HG03175 (cell line): Measurements from ENCODE around the gene PYROXD2.

Experiments
- ATAC-seq: cut with Tn5 transposase; IDR thresholded peaks from one replicate; pipeline ENCODE4 v1.9.1; 2021; ENCODE audit warnings: mild to moderate bottlenecking, moderate library complexity; ENCODE audit not compliant: unreplicated experiment

PYROXD2 gene

DNA sequence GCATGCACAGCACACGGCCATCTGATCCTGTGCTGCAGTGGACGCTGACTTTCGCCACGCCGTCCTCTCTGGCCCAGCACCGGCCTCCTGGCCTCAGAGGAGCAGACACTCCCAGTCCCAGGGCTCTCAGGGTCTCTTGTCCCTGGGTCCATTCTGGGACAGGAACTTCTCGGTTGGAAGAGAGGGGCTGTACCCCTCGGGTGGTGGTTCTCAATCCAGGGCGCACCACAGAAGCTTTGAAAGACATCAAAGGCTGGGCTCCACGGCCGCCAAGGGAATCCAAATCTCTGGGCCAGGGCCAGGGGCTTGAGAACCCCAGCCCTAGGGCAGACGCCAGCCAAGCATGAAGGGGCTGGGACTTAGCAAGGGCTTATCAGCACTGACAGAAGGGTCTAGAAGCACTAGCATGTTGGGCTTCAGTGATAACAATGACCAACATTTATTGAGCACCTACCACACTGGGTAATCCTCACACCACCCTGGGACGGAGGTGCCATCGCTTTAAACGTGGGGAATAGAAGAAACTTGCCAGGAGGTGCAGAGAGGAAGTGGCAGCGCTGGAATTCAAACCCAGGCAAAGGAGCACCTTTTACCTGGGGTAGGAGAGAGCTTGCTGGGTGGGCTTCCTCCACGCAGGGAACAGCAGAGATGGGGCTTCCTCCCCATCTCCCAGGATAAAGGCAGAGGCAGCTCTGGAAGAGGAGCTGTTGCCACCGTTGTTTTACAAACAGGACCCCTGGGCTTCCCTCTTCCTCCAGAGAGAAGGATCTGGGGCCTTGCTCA, 1.8 kb upstream of the PYROXD2 start:
- no peak for ATAC-seq

- ATAC-seq: no peak
Observed at GRCh38 chr10:98415731-98416119, 743 bp upstream of the PYROXD2 start.

GRCh38 chr10:98414578-98414931, 427 bp downstream of the PYROXD2 start:
- ATAC-seq: no peak

GRCh38 chr10:98411768-98412167, 3.2 kb downstream of the PYROXD2 start:
- no peak for ATAC-seq

DNA sequence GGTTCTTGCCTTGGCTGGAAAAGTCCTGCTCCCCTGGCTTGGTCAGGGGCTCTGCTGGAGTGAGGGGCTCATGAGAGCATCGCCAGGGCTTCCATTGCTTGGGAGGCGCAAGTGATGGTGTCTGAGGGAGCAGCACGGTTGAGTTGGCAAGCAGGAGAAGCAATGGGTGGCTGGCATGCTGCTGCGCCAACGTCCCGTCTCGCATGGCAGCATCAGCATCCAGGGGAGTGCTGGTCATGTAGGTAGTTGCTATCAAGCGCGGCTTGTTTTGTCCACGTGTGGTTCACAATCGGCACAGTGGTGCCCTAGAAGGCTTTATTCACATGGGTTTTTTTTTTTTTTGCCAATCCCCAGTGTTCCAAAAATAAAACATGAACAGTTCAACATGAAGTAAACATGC, 3.8 kb downstream of the PYROXD2 start:
- no peak for ATAC-seq

DNA sequence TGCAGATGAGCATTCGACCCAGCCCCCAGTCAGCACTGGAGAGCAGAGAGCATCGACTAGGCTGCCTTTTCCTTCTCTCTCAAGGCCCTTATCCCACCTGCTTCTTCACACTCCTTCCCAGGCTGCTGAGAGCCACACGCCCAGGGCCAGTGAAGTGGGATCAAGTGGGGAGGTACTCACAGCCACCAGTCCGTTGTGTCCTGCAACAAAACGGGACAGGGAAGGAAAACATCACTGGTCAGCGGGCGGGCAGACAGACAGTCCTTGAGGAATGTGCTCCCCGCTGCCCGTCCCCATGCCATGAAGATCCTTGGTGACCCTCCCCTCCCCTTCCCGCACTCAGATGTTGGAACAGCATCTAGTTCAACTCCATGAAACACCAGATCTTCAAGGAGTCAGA, 4.2 kb downstream of the PYROXD2 start:
- no peak for ATAC-seq

DNA sequence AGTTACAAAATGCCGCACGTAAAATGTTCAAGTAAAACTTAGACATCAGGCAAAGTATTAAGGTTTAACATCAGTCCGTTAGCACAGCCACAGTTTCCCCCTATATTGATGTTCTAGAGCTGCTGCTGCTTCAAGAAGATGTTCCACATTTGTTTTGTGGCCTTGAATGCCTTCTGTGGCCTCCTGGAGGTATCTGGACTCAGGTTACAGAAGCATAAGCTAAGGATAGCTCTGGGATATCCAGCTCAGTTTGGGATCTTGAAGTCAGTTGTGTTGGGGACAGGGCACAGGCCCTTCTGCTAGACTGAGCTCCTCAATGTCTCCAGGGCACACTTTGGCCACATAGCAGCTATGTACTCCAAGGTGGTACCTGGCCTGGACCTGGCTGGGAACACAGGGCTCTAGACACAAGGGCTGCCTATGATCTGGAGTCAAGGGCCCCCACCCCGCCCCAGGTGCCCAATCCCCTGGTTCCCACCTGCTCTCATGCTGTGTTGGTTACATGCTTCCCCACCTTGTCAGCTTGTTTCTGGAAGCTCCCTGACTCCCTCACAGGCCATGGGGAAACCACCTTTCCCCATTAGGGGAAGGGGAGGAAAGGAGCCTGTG, 4.7 kb downstream of the PYROXD2 start:
- ATAC-seq: no peak

DNA sequence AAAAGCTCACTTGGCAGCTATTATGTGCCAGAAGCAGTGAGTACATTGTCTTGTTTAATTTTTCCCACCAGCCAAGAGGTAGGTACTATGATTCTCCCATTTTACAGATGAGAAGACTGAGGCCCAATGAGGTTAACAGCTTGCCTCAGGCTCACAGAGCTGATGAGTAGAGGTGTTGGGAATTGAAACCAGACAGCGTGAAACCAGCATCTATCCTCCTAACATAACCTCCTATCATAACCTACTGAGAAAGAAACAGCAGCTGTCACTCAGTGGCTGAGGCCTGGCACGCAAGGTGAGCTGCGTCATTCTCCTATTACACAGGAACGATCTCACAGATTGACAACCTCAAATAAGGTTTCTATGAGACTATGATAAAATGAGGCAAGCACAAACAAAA, 6.2 kb downstream of the PYROXD2 start:
- ATAC-seq: peak; percentile 48

- ATAC-seq: no peak
Observed at GRCh38 chr10:98407744-98408241, 7.2 kb downstream of the PYROXD2 start.

GRCh38 chr10:98407017-98407743, 7.8 kb downstream of the PYROXD2 start:
- ATAC-seq: no peak

GRCh38 chr10:98405422-98405821, 9.6 kb downstream of the PYROXD2 start:
- ATAC-seq: no peak

DNA sequence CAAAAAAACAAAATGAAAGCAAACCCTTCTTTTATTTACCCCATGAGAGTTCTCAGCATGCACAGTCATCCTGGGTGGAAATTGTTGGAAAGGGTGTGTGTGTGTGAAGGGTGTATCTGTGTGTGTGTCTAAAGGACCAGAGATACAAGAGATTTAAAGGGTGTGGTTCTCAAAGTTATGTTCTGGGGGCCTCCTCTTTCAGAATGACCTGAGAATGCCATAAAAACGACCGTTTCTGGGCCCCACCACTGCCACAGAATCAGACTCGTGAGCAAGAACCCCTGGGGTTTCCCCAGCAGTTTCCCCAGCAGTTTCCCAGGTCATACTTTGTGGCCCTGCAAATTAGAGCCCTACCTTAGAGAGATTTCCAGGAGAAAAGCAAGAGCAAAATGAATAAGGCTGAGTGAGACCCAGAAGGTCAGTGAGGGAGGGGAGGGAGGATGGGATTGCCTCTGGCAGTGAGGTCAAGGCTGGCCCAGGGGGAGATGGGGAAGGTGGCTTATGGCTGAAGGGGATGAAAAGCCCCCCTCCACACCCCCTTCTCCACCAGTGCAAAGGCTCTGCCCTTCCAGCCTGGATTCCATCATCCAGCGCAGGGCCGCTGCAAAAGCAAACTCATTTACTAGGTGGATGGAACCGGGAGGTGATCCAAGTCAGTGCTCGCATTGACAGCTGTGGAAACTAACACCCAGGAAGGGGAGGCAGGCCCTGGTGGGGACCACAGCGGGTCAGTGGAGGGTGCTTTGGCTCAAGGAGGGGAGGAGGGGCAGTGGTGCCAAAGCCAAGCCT, 10.2 kb downstream of the PYROXD2 start:
- ATAC-seq: no peak

- no peak for ATAC-seq
Observed at GRCh38 chr10:98403812-98404504, 11.0 kb downstream of the PYROXD2 start.

DNA sequence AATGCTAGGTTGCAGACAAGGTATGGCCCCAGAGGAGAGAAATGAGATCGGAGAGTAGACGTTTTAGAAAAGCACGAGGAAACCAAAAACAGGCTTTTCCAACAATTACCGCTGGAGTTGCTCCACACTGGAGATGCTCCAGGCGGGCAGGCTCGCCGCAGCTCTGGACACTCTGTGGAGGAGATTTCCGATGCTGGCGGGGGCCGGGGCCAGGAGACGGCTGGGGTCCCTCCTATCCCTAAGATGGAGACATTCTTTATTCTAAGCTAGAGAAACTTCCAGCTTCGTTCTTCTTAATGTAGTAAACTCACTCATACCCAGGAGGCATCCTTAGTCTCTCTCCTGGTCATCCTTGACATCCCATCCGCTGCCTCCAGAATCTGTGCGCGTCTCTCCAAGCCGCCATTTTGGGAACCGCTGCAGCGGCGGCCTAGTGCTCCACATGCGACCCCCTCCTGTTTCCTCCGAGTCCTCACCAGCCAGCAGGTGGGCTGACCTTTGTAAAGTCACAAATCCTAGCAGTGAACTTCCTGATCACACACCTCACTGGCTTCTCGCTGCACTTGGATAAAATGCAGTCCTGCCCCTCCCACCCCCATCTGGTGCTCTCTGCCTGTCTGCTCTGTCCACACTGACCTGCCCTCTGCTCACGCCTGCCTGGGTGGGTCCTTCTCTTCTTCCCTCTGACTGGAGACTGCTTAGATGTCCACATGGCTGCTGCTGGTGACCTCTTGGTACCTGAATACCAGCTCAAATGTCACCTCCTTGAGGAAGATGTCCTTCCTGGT, 11.9 kb downstream of the PYROXD2 start:
- no peak for ATAC-seq

GRCh38 chr10:98402478-98402877, 12.5 kb downstream of the PYROXD2 start:
- no peak for ATAC-seq

GRCh38 chr10:98400482-98400881, 14.5 kb downstream of the PYROXD2 start:
- ATAC-seq: no peak

GRCh38 chr10:98399784-98400183, 15.2 kb downstream of the PYROXD2 start:
- ATAC-seq: no peak

DNA sequence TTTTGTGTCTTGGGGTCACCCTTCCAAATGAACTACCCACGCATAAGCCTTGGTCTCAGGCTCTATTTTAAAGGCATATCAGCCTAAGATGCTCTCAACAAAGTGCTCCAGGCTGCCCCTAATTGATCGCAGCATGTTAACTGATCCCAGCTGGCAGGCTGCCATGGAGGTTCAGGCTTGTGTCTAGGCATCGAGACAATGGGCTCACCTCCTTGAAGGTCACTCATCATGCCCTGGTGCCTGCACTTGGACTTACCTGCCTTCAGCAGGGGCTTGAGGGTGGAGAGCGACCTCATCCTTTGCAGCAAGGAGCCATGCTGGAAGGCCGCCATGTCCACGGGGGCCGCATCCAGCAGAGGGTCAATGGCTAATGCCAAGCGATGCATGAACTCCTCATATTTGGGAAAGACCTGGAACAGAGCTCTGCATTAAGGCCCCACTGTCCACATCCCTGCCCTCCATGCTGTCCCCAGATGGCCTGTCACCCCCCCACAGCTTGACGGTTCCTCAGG, 17.8 kb downstream of the PYROXD2 start:
- ATAC-seq: no peak
